NCI-H146 (cell line): ENCODE data around the gene CLPX.
"Not testable (repeated sequence)": the region's sequence is repeated elsewhere in the genome, so short reads cannot be mapped to it uniquely, and the experiment has no call there.

Experiments
- DNase-seq: peaks from one replicate; lab custom pipeline; 2025; lab: John Stamatoyannopoulos, UW

Gene CLPX

DNA sequence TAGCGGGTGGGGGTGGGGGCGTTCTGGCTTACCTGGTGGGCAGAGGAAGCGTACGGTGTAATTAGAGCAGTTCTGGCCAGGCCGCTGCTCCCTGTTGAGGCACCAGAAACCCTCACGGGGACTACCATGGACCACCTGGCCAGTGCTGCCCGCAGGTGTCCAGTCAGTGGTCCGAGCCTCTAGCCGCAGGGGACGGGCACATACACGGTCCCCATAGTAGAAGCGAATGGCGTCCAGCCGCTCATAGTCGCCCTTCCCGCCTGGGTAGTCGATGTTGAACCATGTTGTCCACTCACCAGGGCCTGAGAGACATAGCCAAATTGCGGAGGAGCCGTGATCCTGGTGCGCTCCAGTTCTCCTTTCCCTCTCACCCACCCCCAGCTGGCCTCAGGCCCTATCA, 21.6 kb upstream of the CLPX start:
- DNase-seq, result no peak

DNA sequence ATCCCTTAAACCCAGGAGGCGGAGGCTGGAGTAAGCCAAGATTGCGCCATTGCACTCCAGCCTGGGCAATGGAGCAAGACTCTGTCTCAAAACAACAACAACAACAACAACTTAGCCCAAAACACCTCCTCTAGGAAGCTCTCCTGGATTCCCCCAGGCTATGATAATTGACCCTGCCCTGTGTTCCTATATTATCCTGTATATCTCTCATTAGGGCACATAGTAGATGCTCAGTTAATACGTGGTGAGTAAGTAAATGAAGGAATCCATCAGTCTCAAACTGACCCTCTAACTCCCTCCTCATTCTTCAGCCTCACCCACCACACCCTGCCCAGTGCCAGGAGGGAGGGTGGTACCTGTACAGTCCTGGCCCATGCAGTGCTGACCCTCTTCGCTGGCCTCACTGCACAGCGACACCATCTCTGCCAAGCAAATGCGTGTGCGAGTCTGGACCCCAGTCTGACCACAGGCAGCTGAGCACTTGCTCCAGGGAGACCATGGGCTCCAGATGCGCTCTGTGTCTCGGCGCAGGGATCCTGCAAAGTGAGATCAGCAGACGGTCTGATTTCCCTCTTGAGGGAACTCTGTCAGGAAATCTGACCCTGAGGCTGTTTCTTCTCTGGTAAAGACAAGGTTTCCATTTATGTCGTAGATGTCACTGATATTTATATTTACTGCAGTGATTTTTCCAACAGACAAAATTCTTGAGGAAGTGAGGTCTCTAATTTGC, 20.0 kb upstream of the CLPX start:
- no peak for DNase-seq

DNA sequence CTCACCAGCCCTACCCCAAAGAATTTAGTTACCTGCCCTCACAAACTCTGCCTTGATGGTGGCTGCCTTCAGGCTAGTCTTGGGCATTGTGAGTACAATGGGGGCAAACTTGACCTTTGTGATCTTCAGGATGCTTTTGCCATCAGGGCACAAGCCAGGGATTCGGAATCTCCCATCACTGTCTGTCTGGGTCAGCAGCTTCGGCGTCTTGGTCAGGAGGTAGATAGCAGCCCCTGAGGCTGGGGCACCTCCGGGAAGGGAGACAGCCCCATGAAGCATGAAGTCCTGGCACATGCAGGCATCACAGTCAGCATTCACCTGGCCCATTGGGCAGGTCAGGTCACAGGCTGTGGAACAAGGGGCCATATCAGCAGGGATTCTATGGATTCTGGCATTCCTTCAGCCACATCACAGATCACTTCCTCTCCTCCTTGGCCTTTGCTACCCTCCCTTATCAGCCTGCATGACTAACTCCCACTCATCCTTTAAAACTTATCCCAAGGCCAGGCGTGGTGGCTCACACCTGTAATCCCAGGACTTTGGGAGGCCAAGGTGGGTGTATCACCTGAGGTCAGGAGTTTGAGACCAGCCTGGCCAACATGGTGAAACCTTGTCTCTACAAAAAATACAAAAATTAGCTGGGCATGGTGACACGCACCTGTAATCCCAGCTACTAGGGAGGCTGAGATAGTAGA, 19.2 kb upstream of the CLPX start:
- no peak for DNase-seq

DNA sequence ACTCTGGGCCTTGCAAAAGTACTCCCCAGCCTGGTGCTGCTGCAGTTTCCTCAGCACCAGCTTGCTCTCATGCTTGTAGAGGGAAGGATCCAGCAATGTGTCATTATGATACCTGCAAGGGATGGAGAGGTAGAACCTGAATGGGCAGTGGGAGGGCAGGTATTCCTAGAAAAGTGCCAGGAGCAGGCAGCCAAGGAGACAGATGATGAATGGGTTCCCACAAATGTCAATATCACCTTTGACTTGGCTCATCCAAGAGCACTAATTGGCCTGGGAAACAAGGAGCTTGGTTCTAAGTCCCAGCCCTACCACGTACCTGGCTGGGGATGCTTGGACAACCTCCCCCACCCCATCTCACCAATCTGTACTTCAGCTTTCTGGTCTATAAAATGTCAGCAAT, 16.8 kb upstream of the CLPX start:
- DNase-seq, result no peak

DNA sequence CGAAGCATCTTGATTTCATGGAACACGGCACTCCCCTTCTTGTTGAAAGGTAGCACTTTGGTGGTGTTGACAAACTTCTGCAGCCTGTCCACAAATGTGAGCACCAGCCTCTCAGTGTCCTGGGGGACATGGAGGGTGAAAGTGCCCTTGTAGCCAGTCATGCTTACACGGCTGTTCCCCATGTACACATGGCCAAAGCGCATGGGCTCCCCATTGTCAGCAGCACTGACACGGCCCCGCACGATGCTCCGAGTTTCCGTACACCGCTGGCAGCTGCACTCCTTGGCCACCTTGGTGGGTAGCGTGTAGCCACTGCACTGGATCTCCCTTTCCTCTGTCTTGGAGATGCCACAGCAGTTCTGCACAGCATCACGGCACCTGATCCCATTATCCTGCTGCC, 13.4 kb upstream of the CLPX start:
- no peak for DNase-seq

DNA sequence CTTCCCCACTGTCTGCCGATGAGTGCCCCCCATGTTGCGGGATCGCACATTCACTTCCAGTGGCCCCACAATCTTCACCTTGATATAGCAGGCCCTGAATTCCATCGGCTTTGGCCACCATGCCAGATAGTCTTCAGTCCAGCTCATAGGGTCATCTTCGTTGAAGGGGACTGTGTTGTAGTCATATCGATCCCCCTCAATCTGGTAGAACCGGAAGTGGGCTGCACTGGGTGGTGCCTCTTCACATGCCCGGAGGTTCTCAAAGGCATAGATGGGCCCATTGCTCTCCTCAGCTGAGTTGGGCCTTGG, 12.1 kb upstream of the CLPX start:
- DNase-seq, result no peak

DNA sequence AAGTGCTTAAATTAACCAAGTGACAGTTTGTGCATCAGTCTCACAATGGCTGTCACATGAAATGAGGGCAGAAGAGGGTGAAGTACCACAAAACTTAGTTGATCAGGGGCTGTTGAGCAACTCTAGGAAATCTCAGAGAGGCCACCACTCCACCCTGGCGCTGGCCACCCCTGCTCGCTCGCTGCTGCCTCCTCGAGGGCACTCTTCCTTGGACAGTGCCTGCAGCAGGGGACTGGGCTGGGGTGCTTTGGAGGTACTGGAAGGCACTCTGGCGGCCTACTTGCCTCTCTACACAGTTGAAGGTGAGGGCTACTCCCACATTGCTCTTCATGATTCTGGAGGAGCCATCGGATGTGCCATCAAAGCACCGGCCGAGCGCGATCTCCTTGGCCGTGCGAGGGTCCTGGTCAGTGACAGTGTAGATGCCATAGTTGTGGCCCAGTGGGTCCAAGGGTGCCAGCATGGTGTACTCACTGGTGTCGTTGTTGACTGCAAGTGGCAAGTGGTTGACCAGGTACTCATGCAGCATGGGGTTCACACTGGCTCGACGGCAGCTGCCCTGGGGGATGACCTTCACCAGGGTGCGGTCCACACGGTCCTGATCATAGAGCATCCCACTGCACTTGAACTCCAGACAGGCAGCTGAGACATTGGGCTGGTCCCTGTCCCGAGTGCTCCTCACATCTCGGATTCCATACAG, 11.6 kb upstream of the CLPX start:
- DNase-seq, result no peak

DNA sequence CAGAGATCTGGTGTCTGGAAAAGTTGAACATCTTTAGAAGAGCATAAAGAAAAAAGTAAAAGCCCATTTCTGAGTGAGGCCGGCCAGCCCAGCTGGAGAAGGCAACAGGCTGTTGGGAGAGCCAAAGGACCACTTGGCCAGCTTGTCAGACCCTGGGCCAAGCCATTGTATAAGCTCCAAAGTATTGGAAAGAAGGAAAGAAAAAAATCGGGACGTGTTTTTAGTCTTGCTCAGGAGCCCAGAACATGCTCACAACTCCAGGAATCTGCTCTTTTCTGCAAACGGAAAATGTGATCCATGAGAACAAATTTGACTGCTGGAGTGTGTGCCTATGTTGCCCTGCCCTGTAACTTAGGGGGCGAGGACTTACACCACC, 10.4 kb upstream of the CLPX start:
- no peak for DNase-seq

DNA sequence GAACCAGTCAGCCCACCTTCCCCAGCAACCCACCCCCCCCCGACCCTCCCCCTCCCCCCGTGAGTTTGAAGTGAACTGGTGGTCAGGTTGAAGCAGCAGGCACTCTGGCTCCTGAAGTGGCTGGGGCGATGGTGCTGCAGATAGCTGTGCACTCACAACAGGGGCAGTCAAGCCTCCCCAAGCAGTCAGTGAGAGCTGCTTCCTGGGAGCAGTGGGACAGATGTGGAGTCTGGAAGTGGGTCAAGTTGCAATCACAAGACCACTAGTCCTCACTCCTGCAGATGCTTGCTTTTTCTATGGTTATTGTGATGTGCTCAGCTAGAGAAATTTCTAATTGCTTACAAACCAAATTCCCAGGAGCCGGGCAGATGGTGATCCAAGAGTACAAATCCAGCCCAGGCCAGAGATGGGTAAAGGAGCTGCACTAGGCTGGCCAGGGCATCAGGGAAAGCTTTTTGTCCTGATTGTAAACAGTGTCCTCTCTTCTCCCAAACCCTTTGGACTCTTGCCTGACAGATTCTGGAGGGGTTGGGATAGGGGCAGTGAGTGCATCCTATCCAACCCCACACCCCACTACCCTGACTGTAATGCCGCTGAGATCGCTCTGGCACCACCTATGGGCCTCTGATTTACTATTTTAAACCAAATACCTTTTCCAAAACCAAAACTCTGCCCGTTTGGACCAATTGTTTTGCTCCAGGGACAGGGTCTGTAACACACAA, 9.8 kb upstream of the CLPX start:
- DNase-seq, result no peak

DNA sequence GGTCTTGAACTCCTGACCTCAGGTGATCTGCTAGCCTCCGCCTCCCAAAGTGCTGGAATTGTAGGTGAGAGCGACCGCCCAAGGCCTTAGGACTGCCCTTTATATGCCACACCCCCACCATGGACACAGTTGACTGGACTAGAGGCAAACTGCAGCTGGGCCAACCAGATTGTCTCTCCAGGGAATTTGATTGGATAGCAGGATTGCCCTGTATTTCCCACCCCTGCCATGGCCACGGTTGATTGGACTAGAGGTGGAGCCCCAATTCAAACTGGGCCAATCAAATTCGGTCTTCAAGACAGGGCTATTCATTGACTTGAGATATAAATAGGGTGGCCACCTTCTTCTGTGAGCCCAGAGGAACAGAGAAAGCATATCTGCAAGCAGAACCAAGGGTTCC, 6.9 kb upstream of the CLPX start:
- no peak for DNase-seq

DNA sequence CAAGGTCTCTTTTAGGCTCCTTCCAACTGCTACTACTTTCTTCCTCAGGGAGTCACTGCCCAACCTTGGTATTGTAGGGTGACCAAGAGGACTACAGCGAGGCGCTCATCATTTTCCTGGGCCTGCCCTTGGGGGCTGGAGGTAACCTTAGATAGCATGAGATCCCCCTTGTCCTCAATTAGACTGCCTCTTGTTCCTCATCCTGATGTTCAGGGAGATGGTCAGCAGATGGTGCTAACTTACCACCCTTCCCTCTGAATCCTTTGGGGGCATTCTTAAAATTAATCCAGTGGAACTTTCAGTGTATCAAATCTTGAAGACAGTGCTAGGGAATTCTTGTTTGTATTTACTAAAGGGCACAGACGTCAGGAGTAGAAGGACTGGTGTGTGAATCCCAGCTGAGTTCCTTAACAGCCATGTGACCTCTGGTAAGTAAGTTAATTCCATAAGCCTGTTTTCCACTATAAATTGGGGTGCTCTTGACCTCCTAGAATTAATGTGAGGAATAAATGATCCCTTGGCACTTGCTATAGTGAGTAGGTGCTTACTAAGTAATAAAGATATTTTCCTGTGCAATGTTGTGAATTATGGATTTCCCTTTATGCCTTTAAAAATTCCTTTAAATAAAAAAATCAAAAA, 4.1 kb upstream of the CLPX start:
- peak; percentile 36 for DNase-seq

DNA sequence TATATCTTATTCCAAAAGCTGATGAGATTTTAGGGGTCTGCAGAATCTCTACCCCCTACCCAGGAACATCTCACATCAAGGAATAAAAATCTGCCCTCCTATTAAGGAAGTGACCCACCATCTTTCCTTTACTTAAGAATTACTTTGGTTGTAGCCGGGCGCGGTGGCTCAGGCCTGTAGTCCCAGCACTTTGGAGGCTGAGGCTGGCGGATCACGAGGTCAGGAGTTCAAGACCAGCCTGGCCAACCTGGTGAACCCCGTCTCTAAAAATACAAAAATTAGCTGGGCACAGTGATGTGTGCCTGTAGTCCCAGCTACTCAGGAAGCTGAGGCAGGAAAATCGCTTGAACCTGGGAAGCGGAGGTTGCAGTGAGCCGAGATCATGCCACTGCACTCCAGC, 3.3 kb upstream of the CLPX start:
- not testable (repeated sequence) for DNase-seq

DNA sequence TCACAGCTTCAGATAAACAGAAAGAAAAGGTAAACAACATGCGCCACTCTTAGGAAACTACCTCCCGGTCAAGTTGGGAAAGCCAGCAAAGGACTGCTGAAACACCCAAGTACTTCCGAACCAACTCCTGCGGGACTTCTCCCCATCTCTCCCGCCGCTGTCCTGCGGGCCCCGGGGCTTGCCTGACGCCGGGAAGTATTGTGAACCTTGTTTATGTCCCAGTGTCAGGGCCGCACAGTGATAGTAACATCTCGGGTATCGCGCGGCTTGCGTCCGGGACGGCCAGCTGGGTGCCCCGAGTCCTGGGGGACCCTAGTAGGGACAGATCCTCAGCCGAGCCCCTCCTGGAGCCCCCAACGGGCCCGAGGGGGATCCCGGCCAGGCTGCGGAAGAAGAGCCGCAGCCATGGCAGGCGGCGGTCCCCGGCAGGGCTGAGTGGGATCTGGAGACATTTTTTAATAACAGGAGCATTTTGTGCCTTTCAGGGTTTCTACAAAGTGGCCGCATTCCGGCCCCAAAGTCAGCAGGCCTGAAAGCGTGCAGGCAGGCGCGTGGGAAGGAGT, 756 bp downstream of the CLPX start:
- peak; percentile 9 for DNase-seq

DNA sequence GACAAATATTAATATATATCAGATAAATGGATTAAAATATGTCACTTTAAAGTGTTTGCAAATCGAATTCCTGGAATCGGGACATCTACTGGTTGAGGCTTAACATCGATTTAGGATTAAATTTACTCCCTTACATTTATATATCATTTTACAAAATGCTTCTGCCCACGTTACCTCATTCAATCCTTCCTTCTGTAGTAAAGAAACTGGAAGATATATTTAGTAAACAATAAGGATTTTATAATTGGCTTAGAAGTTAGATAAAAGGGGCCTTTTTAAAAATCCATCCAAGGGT, 1.3 kb downstream of the CLPX start:
- DNase-seq, result no peak

DNA sequence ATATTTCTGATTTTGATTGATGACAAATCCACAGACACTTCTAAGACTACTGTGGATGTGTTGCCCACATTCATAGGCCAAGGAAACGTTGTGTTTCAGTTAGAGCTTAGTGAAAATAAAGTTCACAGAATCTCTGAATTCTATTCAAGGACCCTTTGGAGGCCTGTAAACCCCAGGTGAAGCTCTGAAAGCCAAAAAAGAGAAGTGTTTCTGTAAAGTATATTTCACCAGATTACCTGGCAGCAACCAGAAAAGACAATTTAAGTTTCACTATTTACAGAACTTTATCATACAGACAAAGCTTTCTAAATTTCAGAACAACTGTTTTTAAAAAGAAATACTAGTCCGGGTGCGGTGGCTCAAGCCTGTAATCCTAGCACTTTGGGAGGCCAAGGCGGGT, 2.6 kb downstream of the CLPX start:
- no peak for DNase-seq

DNA sequence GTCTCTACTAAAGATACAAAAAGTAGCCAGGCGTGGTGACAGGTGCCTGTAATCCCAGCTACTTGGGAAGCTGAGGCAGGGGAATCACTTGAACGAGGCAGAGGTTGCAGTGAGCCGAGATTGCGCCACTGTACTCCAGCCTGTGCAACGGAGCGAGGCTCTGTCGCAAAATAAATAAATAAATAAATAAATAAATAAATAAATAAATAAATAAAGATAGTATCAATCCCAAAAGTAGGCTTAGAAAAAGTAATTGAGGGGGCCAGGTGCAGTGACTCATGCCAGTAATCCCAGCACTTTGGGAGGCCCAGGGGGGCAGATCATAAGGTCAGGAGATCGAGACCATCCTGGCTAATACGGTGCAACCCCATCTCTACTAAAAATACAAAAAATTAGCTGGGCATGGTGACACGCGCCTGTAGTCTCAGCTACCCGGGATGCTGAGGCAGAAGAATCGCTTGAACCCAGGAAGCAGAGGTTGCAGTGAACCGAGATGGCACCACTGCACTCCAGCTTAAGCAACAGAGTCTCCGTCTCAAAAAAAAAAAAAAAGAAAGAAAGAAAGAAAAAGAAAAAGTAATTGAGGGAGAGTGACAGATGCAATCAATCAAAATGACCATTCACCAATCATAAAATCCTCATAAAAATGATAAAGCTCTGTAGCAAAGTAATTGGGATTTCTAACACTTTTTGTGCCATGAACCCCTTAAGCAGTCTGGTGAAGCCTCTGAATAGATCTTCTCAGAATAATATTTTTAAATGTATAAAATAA, 3.4 kb downstream of the CLPX start:
- not testable (repeated sequence) for DNase-seq

DNA sequence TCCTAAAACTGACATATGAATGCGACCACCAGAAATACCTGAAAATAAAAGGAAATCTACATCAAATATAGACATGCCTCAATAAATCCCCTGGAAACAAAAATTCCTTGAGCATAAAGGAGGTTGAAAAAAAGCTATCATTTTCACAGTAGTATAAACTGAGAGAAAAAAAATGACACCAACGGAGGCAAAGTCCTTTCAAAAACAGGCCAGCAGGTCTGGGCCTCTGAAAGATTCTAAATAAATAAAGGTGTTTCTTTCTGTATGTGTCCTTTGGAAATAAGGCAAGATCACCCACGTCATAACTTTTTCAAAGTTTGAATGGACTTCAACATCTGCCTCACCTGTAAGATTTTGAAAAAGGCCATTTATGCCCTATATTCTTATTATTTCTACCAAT, 5.0 kb downstream of the CLPX start:
- no peak for DNase-seq

DNA sequence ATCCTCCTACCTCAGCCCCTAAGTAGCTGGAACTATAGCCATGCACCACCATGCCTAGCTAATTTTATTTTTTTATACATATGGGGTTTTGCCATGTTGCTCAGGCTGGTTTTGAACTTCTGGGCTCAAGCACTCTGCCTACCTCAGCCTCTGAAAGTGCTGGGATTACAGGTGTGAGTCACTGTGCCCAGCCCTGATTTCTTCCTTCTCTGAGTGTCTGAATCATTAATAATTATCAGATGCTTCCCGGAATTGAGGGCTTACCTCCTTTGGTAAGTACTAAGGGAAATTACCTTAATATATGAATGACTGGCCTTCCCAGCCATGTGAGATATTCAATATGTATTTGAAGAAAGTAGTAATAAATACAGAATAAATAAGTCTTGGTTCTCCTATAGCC, 7.2 kb downstream of the CLPX start:
- no peak for DNase-seq

DNA sequence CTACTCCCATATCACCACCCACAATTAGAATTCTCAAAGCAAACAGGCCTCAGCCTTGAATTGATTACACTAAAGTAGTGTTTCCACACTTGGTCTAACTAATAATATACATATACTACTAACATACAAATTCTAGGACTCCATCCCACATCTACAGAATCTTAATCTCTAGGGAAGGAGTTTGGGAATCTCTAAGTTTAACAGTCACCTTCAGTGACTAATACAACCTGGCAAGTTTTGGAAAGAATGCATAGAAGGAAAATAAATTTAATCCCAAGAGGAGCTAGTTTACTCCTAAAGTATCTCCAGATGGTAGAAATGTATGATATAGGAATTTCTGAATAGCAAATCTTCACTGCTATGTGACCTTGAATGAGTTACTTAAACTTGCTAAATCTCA, 9.1 kb downstream of the CLPX start:
- DNase-seq, result no peak

DNA sequence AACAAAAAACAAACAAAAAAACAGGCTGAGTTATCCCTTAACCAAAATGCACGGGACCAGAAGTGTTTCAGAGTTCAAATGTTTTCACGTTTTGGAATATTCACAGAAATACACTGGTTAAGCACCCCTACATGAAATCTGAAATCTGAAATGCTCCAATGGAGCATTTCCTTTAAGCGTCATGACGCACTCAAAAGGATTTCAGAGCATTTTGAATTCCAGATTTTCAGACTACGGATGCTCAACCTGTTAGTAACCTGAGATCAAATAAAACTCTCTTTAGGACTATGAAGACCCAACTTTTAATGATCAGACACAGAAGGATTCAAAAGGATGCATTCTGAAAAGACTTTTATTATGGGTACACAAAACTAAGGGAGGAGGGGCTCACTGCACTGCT, 9.6 kb downstream of the CLPX start:
- DNase-seq, result no peak

DNA sequence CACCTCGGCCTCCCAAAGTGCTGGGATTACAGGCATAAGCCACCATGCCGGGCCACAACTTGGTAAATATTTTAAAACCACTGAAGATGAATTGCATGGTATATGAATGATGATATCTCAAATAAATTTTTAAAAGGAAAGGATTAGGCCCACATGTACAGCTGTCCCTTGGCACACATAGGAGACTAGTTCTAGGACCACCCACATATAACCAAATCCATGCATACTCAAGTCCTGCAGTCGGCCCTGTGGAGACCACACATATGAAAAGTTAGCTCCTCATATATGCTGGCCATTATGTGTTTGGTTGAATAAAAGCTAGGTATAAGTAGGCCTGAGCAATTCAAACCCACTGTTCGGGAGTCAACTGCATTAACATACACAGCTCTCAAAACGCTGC, 10.6 kb downstream of the CLPX start:
- DNase-seq, result no peak

DNA sequence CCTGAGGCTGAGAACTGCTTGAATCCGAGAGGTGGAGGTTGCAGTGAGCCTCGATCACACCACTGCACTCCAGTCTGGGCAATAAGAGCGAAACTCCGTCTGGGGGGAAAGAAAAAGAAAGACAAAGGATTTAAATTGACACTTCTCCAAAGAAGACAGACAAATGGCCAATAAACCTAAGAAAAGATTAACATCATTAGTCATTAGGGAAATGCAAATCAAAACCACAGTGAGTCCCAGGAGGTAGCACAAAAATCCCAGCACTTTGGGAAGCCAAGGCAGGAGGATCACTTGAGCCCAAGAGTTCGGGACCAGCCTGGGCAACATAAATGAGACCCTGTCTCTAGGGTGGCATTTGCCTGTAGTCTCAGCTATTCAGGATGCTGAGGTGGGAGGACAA, 12.6 kb downstream of the CLPX start:
- no peak for DNase-seq
